GM18858 (cell line): Measurements from ENCODE around the gene PIGN.
"Not testable (repeated sequence)": the region's sequence is repeated elsewhere in the genome, so short reads cannot be mapped to it uniquely, and the experiment has no call there.

Experiments used
- ATAC-seq: cut with Tn5 transposase; IDR thresholded peaks from one replicate; pipeline ENCODE4 v1.9.1; 2021; ENCODE audit not compliant: unreplicated experiment

PIGN gene

DNA sequence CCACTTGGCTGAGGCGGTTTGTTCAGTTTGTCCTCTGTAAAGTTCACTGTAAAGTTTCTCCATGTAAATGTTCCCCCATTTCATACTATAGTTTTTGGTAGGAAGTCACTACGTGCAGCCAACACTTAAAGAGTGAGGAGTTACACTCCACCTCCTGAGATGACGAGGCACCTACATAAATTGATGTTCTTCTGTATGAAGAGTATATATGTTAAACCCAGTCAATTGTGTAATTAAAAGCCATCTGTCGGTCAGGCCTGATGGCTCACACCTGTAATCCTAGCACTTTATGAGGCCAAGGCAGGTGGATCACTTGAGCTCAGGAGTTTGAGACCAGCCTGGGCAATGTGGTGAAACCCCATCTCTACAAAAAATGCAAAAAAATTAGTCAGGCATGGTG is 7.6 kb downstream of the PIGN start:
- ATAC-seq: no peak

DNA sequence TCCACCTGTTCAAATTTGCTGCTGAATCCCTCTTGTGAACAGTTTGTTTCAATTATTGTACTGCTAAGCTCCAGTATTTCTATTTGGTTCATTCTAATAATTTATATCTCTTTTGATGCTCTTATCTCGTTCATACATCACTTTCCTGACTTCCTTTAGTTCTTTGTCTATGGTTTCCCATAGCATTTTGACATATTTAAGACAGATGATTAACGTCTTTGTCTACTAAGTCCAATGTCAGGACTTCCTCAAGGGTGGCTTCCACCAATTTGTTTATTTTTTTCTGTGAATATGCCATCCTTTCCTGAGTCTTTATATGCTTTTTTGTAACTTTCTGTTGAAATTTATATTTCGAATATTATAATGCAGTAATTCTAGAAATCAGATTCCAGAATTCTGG is 9.6 kb downstream of the PIGN start:
- no peak for ATAC-seq

DNA sequence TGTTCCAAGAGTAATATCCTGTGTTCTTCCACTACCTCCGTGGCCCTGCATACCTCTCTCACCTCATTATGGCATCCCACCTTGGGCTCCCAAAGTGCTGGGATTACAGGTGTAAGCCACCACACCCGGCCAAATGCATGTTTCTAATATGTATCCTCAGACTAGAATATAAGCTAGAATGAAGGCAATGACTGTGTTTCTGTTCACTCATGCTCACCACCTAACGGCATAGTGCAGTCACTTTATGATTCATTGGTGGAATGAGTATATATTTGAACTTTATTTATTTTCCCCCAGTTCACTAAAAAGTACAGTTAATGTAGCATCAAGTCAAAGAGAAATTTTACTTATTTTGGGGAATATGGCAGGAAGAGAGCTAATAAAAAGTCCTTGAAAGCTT is 11.3 kb downstream of the PIGN start:
- no peak for ATAC-seq

DNA sequence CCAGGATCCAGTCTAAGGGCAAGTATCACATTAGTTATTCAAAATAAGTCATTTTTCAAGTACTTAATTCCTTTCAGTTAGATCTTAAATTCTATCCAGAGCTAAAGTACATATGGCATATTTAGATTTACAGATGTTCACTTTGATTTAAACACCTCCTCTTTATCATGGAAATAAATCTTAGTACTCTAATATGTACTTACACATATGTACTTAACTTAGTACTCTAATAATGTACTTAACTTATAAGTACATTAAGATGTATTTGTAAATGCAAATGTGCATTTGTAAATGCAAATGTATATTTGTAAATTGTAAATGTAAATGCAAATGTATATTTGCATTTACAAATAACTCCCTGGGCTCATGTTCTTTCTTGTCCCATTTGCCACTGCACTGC is 14.6 kb downstream of the PIGN start:
- ATAC-seq: no peak

DNA sequence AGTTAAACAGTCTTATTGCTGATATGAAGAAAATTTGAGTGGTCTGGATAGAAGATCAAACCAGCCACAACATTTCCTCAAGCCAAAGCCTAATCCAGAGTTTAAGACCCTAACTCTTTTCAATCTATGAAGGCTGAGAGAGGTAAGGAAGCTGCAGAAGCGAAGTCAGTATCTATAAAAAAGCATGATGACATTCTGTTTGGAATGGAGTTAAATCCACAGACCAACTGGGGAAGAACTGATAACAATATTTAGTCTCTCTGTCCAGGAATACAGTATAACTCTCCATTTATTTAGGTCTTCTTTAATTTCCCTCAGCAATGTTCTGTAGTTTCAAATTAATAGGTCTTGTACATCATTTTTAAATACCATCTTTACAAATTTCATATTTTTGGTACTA is 16.0 kb downstream of the PIGN start:
- ATAC-seq: no peak

DNA sequence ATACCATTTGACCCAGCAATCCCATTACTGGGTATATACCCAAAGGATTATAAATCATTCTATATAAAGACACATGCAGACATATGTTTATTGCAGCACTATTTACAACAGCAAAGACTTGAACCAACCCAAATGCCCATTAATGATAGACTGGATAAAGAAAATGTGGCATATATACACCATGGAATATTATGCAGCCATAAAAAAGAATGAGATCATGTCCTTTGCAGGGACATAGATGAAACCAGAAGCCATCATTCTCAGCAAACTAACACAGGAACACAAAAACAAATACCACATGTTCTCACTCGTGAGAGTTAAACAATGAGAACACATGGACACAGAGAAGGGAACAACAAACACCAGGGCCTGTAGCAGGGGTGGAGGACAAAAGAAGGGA is 20.3 kb downstream of the PIGN start:
- not testable (repeated sequence) for ATAC-seq

DNA sequence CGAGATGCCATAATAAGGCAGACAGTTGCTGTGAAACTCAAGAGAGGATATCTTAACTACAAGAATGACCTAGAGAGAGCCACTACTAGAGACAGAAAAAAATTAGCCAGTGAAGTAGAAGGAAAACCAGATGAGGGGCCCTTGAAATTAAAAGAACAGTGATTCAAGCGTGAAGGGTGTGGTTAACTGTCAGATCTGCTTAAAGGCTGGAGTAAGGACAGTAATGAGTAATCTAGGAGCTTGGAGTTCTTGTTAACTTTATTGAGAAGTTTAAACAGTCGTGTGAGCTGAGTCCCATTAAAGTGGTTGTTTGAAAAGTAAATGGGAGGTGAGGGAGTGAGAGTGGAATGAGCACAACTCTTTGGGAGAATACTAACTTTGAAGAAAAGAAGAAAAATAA is 21.3 kb downstream of the PIGN start:
- no peak for ATAC-seq

DNA sequence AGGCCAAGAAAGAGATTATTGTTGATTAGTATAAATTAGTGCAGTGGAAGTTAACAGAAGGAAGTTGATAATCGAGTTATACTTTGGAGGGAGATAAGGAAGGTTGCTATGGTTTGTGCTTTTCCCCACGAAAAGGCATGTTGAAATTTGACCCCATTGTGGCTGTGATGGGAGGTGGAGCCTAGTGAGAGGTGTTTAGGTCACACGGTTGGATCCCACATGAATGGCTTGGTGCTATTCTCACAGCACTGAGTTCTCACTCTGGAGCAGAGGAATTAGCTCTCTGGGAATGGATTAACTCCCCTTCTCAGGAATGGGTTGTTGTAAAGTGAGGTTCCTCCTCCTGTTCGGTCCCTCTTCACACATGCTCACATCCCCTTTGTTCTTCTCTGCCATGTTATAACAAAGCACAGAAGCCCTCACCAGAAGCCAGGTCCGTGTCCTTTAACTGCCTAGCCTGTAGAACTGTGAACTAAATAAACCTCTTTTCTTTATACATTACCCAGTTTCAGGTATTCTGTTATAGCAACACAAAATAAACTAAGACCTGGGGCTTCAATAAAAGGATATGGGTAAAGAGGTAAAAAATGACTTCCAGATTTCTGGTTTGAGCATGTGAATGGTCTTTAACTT is 21.9 kb downstream of the PIGN start:
- ATAC-seq: no peak

DNA sequence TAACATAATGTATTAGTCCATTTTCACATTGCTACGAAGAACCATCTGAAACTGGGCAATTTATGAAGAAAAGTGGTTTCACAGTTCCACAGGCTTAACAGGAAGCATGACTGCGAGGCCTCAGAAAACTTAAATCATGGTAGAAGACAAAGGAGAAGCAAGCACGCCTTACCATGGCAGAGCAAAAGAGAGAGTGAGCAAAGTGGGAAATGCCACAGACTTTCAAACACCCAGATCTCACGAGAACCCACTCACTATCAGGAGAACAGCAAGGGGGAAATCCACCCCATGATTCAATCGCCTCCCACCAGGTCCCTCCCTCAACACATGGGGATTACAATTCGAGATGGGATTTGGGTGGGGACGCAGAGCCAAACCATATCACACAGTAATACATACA is 22.5 kb downstream of the PIGN start:
- ATAC-seq: no peak

DNA sequence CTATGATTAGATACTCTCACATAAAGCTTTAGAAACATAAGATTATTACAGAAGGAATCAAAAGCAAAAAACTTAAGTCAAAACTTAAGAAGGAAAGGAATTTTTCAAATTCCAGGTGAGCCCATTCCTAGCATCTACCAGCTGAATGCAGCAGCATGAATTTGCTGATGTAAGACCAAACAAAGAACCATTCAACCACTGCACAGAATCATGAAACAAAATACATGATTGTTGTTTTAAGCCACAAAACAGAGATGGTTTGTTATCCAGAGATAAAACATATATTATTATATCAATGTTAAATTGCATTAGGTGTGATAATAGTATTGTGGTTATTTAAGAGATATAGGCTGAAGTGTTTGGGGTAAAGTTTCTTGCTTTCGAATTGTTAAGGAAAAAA is 29.0 kb downstream of the PIGN start:
- ATAC-seq: no peak

DNA sequence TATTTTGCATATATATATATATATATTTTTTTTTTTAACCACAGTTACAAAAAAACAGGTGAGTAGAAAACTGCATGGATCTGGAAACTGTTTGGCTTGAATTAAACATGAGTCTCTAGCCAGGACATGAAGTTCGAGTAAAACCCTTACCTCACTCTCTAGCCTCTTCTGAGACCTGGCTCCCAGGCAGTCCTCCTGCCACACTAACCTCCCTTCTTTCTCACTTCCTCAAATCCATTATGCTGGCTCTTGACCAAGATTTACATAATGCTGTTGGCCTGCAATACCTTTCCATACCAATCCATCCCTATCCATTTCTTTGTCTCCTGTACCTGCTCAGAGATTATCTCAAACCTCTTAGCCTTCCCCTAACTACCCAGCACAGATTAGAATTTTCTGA is 34.0 kb downstream of the PIGN start:
- no peak for ATAC-seq

DNA sequence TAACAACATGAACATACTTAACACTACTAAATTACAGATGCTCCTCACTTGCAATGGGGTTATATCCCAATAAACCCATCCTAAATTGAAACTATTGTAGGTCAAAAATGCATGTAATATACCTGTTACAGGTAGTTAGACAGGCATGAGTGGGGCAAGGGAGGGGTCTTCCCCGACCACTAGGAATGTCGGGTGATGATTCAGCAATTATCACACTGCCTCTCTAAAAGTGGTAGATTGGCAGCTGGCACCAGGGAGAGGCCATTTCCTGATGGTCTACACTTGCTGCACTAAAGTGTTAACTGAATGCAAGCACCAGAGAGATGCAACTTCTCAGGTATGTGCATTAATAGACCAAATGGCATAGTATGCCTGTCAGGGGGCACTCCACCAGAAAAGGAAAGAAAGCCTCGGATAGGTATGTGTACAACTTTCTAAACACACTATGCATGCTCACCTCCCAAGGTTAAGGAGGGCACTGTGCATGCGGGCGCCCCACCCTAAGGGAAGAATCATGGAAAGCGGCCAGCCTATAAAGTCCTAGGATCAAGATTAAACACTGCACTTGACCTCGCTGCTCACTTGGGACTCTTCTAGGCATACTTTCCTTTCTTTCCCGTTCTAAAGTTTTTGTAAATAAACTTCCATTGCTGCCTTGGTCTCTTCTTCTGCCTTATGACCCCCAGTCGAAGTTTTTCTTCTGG is 35.6 kb downstream of the PIGN start:
- ATAC-seq: no peak

DNA sequence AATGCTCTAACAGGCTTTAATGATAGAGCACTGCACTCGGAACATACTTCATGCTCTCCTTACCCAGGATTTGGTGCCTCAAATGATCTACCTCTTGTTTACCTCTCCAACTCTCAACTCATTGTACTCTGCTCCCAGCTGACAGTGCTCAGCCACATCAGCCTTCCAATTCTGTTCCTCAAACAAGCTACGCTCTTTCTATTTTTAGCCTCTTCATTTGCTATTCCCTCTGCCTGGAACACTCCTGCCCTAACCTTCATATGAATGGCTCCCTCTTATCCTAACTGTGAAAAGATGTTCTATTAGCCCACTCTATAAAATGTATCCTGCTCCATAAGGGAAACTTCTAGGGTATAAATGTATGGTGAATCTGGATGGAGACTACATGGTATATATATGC is 42.5 kb downstream of the PIGN start:
- no peak for ATAC-seq

DNA sequence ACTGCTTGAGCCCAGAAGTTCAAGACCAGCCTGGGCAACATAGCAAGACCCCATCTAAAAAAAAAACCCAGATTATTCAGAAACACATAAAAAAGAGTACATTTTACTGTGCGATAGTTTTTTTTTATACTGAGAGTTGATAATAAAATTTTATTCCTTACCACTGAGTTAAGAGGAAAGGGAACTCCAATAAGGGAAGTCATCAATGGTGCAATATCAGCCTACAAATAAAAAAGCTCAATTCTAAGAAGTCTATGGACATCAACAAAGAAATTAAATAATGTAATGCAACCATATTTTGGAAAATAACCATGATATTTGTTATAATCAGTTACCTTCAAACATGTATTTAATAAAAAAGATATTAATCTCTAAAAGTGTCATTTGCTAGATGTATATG is 46.6 kb downstream of the PIGN start:
- no peak for ATAC-seq

DNA sequence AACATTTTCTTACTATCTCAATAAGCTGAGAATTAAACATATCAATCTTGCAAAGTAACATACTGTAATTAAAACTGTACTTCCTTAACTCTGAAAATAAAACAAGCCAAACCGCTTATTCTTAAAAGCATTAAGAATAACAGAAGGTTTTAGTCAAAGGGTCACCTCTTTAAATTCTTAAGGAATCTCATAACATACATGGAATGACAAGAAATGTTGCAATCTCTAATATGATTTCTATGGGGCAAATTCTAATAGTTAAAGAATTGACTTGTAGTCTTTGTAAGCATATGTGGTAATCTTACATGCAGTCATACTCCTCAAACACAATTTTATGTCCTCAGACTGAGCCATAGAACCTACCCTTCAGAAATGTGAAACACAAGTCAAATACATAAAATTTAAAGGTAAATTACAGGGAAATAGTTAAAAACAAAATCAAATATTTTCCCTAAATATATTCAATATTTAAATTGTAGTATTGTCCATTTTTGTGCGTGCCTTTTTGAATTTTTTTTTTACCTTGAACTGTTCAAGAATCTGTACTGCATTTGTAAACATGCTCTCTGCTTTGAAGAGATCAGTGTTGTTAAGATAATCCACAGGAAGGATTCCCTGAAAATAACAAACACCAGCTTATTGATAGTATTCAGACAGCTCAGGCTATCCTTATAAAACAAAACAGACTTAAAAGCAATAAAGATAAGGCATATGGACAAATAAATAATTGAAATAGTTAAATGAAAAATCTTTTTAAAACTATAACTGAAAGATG is 48.2 kb downstream of the PIGN start:
- ATAC-seq: no peak

DNA sequence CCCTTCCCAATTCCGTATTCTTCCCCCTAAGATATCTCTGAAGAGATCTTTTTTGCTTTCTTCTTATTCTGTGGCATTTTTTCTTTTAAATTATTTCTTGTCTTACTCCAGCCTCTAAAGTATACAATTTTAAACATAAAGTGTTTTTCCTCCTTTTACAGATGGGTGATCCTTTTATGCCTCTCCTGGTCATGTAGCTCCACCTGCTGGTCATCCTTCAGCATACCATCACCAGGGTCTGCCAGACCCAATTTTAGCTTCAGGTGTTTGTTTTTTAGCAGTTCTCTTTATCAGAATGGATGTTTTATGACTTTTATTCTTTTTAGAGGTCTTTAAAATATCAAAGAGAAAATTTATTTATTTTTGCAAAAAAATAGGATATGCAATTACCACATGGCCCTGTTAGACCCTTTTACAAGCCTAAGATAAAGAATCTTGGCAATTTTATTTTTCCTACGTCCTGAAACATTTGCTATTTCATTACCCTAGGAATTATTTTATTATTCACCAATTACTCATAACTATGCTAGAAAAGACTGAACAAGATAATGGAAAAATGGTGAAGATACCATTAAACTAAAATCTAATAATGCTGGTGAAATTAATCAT is 55.5 kb downstream of the PIGN start:
- ATAC-seq: peak; percentile 50

DNA sequence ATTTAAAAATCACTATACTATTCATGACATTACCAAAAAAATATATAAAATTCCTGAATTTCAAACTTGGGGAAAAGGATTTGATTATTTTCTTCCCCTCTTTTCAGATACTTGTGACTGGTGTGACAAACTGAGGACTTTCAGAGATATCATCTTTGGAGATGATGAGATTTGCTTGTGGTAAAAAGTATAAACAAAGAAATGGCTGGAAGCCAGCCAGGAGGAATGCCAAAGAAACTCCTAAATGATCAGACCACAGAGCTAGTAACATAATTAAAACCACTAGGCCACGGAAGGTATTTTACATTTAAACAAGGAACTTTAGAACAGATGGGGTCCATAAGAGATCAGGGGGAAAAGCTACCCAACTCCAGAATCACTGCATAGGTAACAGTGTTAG is 58.7 kb downstream of the PIGN start:
- ATAC-seq: no peak

DNA sequence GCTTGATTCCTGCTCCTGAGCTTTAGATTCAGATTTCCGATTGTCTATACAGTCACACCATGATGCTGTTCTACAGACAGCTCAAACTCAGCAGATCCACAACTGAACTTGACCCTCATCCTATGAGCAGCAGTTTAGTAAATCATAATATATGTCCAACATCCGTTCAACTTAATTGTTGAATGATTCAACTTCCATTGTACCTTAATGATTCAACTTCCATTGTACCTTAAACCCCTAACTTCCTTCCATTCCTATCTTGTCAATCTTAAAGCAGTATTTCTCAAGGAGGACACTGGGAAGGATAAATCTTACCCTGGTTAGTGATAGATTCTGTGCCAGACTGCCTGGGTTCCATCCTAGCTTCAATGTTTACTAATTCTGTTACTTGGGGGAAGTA is 60.1 kb downstream of the PIGN start:
- ATAC-seq: no peak

DNA sequence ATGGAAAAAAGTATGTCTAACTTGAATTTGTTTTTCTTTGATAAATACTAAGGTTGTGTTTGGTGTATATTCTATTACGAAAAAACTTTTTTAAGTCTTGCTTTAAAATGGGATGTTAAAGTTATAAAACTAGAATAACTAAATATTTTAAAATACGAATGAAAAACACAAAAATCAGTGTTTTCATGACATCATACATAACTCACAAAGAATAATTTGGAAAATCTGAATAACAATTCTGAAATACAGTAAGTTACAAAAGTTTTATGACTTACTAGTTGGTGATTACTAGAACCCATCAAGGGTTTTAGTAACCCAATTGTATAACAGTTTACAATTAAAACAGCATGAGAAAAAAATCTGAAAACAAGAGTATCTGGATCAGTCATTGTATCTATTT is 61.2 kb downstream of the PIGN start:
- no peak for ATAC-seq

DNA sequence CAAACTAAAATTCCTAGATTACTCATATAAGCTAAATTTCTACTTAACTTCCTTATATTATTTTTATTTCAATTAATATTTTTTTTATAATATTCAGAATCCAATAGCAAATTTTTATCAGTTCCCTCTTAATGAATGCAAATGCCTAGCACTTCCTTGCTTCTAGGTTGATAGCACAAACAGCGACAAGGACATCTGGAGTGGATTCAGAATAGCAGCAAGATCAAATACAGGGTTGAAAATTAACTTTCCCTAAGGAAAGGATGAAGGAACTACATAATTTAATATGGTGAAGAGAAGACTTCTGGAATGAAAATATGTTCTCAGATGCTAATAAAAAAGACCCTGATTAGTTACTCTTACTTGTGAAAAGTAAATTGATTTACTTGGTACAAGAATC is 64.5 kb downstream of the PIGN start:
- ATAC-seq: no peak

DNA sequence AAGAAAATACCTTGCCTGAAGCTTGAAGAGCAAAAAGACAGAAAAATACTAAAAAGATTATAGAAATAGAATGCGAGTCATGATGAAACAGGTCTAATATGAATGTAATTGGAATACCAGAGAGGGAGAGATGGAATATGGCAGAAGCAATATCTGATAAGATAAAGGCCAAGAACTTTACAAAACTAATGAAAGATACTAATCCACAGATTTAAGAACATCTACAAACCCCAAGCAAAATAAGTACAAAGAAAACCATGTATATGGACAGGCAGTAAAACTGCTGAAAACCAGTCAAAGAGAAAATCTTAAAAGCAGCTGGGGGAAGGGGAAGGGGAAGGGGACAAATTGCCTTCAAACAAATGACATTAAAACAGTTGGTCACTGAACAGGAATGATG is 67.0 kb downstream of the PIGN start:
- ATAC-seq: no peak

DNA sequence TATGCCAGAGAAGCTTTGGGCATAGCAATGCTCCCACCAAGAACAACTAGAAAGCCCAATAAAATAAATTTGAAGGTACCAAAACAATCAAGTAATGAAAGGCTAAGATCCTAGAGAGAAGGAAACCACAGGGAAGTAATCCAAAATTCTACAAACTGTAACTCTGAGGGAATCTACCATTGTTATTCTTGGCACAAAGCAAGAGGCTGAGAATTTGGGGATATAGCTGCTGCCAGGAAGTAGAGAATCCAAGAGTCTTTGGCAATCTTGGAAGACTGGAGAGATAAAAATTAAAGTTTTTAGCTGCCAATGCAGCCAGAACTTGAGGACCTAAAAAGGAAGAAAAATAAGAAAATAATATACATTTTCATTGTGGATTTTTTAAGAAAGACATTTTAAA is 68.5 kb downstream of the PIGN start:
- no peak for ATAC-seq
